GM20000 (cell line): ENCODE results near the gene TMEM184B.
"Not testable (repeated sequence)": the region's sequence is repeated elsewhere in the genome, so short reads cannot be mapped to it uniquely, and the experiment has no call there.

Experiments used
- DNase-seq: peaks from one replicate; pipeline ENCODE4 v3.0.0; 2012; ENCODE audit warnings: low spot score
- CTCF ChIP-seq: IDR thresholded peaks from 2 replicates; pipeline ENCODE4 v1.5.1; 2012; ENCODE audit warnings: mild to moderate bottlenecking, control low read depth; ENCODE audit errors: extremely low read depth, missing control alignments

Gene TMEM184B

DNA sequence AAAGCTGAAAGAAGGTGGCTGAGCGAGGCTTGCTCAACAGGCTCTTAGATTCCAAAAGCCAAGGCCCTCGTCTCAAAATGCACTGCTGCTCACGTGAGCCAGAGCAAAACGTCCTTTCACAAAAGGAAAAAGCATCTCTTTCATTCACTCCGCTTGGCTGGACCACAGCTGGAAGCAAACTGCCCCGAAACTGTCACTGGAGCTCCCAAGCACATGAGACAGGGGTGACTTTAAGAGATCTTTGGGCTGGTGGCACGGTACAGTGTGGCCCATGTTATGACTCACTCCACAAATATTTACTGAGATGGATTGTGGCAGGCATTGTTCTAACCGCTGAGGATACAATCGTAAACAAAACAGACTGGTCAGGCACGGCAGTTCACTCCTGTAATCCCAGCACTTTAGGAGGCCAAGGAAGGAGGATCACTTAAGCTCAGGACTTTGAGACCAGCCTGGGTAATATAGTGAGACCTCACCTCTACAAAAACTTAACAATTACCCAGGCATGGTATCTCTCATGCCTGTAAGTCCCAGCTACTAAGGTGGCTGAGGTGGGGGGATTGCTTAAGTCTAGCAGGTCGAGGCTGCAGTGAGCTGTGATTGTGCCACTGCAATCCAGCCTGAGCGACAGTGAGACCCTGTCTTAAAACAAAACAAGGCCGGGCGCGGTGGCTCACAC, 94.7 kb downstream of the TMEM184B start:
- TF ChIP-seq CTCF: no peak
- no peak for DNase-seq

DNA sequence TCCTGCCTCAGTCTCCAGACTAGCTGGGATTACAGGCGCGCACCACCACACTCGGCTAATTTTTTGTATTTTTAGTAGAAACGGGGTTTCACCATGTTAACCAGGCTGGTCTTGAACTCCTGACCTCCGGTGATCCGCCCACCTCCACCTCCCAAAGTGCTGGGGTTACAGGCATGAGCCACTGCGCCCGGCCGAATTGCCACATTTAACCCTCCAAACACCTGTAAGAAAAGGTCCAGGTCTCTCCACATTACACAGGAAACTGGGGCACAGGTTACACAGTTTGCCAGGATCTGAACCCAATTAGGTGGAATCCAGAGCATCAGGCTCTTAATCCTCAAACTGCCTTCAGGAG, 95.3 kb downstream of the TMEM184B start:
- DNase-seq: not testable (repeated sequence)

GRCh38 chr22:38177044-38177443, 95.8 kb downstream of the TMEM184B start:
- no peak for TF ChIP-seq CTCF
- DNase-seq: no peak

- no peak for TF ChIP-seq CTCF
- DNase-seq: peak; percentile 57
These were observed 96.6 kb downstream of the TMEM184B start for GRCh38 chr22:38176170-38176741.

DNA sequence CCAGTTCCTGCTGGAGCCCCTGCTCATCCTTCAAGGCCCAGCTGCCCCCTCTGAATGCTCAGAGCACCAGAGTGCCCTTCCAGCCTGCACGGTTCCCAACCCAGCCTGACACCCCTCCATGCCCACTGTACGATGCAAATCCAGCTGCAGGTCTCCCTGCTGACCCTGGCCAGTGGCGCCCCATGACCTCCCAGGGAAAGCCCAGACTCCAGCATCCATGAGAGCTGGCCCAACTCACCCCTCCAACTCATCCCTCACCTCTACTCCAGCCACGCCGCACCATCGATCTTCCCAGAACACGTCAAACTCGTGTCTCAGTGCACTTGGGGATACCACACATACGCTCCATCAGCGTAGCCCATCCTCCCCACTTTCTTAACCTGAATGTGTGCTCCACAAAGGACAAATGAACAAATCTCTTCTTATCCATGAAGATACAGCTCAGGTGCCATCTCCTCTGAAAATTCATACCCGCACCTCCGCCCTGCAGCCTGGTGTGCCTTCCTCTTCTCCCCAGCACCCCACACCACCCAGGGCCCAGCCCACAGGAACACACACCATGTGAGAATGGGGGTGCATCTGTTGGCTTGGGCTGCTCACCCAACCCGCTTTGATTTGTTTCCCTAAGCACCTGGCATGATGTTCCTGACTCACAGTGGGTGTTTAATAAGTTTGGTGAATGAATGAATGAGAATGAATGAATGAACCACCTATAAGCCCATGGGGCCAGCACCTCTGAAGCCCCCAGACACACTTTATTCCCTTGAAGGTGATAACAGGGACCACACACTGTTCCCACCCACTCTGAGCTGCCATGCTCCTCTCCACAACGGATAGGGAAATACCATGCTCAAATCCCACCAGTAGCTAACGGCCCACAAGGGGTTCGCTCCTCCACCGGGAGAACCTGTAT, 97.3 kb downstream of the TMEM184B start:
- no peak for TF ChIP-seq CTCF
- no peak for DNase-seq

DNA sequence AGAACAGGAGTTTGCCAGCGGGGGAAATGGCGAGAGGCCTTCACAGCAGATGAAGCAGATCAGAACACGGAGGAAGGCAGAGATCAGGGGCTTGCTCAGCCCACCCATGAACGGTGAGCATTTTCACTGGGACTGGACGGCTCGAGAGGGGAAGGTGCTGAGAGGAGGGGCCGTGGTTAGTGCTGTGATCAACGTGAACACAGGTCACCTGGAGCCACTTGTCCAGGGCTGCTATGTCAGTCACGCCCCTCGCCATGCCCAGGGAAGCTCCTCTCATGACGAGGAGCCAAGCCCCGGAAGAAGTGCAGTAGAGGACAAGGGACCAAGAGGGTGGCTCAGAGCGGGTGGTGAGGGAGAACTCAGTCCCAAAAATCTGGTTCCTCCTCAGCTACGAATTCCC, 98.2 kb downstream of the TMEM184B start:
- no peak for TF ChIP-seq CTCF

DNA sequence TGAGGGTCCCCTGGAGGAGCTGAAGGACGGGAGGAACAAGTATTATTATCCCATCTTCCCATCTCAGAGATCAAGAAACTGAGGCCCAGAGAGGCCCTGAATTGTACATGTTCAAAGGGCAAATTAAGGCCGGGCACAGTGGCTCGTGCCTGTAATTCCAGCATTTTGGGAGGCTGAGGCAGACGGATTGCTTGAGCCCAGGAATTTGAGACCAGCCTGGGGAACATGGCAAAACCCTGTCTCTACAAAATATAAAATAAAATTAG, 99.2 kb downstream of the TMEM184B start:
- no peak for DNase-seq
- TF ChIP-seq CTCF: no peak

More for the DNA sequence above, 98.2 kb downstream of the TMEM184B start:
- DNase-seq: no peak
